GM23338 (cell line): ENCODE measurements around the gene ETV2. TPM values are rescaled to one million over a fixed set of nuclear protein-coding genes. Genes with fewer than 3 reads are reported as not detected.

Experiments used
- ATAC-seq: fragments of 200-7000 bp; cut with Tn5 transposase; 3 replicates; pipeline ENCODE4 v1.9.1; 2020
- DNase-seq: peaks from one replicate; pipeline ENCODE4 v3.0.0-alpha.2; 2015; ENCODE audit warnings: low spot score
- H2AFZ ChIP-seq: fragments of 200-600 bp; sonication (generic); 2 replicates; pipeline ENCODE4 v1.8.0; 2016; ENCODE audit warnings: antibody characterized with exemption, mild to moderate bottlenecking, moderate library complexity
- H3F3A ChIP-seq: fragments of 200-600 bp; sonication (generic); replicated peaks from 2 replicates; pipeline ENCODE4 v1.8.0; 2017; ENCODE audit warnings: antibody characterized with exemption, mixed run types, low read depth
- H3K27ac ChIP-seq: fragments of 200-600 bp; sonication (generic); 2 replicates; pipeline ENCODE4 v1.6.1; 2016; ENCODE audit warnings: low read depth
- H3K27me3 ChIP-seq: fragments of 200-600 bp; sonication (generic); 2 replicates; pipeline ENCODE4 v1.8.0; 2016; ENCODE audit warnings: mild to moderate bottlenecking, mixed run types, moderate library complexity; ENCODE audit not compliant: insufficient read depth
- H3K36me3 ChIP-seq: fragments of 200-600 bp; sonication (generic); 2 replicates; pipeline ENCODE4 v1.8.0; 2016; ENCODE audit warnings: mild to moderate bottlenecking; ENCODE audit not compliant: insufficient read depth
- H3K4me1 ChIP-seq: fragments of 200-600 bp; sonication (generic); 2 replicates; pipeline ENCODE4 v1.8.0; 2016; ENCODE audit warnings: mild to moderate bottlenecking, moderate library complexity; ENCODE audit not compliant: insufficient read depth
- H3K4me2 ChIP-seq: fragments of 200-600 bp; sonication (generic); 2 replicates; pipeline ENCODE4 v1.7.1; 2017; ENCODE audit warnings: mixed run types
- H3K4me3 ChIP-seq: fragments of 200-600 bp; sonication (generic); 2 replicates; pipeline ENCODE4 v1.6.1; 2016; ENCODE audit warnings: mixed run types
- H3K79me2 ChIP-seq: fragments of 200-600 bp; sonication (generic); replicated peaks from 2 replicates; pipeline ENCODE4 v1.8.0; 2017; ENCODE audit warnings: mild to moderate bottlenecking; ENCODE audit not compliant: insufficient read depth
- H3K9me2 ChIP-seq: fragments of 200-600 bp; sonication (generic); 2 replicates; pipeline ENCODE4 v1.8.0; 2017; ENCODE audit not compliant: insufficient read depth
- H4K20me1 ChIP-seq: fragments of 200-600 bp; sonication (generic); replicated peaks from 2 replicates; pipeline ENCODE4 v1.8.0; 2017; ENCODE audit warnings: mild to moderate bottlenecking; ENCODE audit not compliant: insufficient read depth
- H3K27ac Mint-ChIP-seq: 2 replicates; pipeline ENCODE4 v1.8.0; 2020; ENCODE audit warnings: inconsistent platforms, mild to moderate bottlenecking, moderate library complexity, mixed read lengths
- H3K27me3 Mint-ChIP-seq: 3 replicates; pipeline ENCODE4 v1.8.0; 2022; ENCODE audit warnings: low read depth, mild to moderate bottlenecking, moderate library complexity, mixed read lengths, inconsistent platforms; ENCODE audit not compliant: insufficient read depth, poor library complexity
- H3K36me3 Mint-ChIP-seq: 3 replicates; pipeline ENCODE4 v1.8.0; 2021; ENCODE audit warnings: low read depth, mild to moderate bottlenecking, inconsistent platforms, moderate library complexity, mixed read lengths
- H3K4me1 Mint-ChIP-seq: 3 replicates; pipeline ENCODE4 v1.8.0; 2020; ENCODE audit warnings: mild to moderate bottlenecking, inconsistent platforms, mixed read lengths
- H3K4me3 Mint-ChIP-seq: 3 replicates; pipeline ENCODE4 v1.8.0; 2021; ENCODE audit warnings: moderate library complexity, mild to moderate bottlenecking, inconsistent platforms, mixed read lengths
- H3K9me3 Mint-ChIP-seq: 3 replicates; pipeline ENCODE4 v1.8.0; 2020; ENCODE audit warnings: moderate library complexity, mild to moderate bottlenecking, inconsistent platforms, mixed read lengths
- EZH2phosphoT487 ChIP-seq: fragments of 200-600 bp; sonication (generic); IDR thresholded peaks from one replicate; pipeline ENCODE4 v1.8.1; 2018; ENCODE audit warnings: antibody characterized with exemption; ENCODE audit not compliant: unreplicated experiment
- JUNB ChIP-seq: IDR thresholded peaks from one replicate; pipeline ENCODE4 v1.6.1; 2016; ENCODE audit warnings: antibody characterized with exemption; ENCODE audit not compliant: unreplicated experiment
- NANOG ChIP-seq: IDR thresholded peaks from 2 replicates; pipeline ENCODE4 v1.6.1; 2016; ENCODE audit warnings: antibody characterized with exemption, borderline replicate concordance
- POLR2AphosphoS5 ChIP-seq: IDR thresholded peaks from 2 replicates; pipeline ENCODE4 v1.6.1; 2016; ENCODE audit warnings: antibody characterized with exemption, low read depth
- STAT1 ChIP-seq: IDR thresholded peaks from one replicate; pipeline ENCODE4 v1.6.1; 2016; ENCODE audit warnings: antibody characterized with exemption; ENCODE audit not compliant: unreplicated experiment
- ZNF114 ChIP-seq: fragments of 250-450 bp; sonication (Bioruptor Pico); IDR thresholded peaks from 2 replicates; pipeline ENCODE4 v1.5.0; 2020; ENCODE audit warnings: mild to moderate bottlenecking, moderate library complexity
- polyA plus RNA-seq: library from polyadenylated mRNA; unstranded; fragments of >200 nt; fragmentation: Nextera tagmentation; extraction: Ambion mirVana; gene quantifications from 2 replicates; pipeline ENCODE4 v1.2.1, GENCODE V29; 2016
- total RNA-seq: library from RNA; depleted of rRNA; stranded (reverse); fragments of >200 nt; shearing (Covaris generic); gene quantifications from 2 replicates; pipeline ENCODE4 v1.2.3, GENCODE V29; 2014
- TF ChIP-seq, protein P1 (sequence below), 2 experiments: fragments of 200-600 bp in 1 of 2; sonication (generic) in 1 of 2; conservative IDR thresholded peaks; 2 replicates each; pipeline versions ENCODE4 v1.5.1 to v1.6.1; 2016 to 2017; ENCODE audit warnings: antibody characterized with exemption in 2 of 2, low read depth in 2 of 2, mild to moderate bottlenecking in 2 of 2, moderate library complexity in 1 of 2
- TF ChIP-seq, protein P2 (sequence below): IDR thresholded peaks from 2 replicates; pipeline ENCODE4 v1.6.1; 2016; ENCODE audit warnings: antibody characterized with exemption
- TF ChIP-seq, protein P3 (sequence below): fragments of 250-450 bp; sonication (Bioruptor Pico); IDR thresholded peaks from 2 replicates; pipeline ENCODE4 v1.5.0; 2020; ENCODE audit warnings: mild to moderate bottlenecking, moderate library complexity

The ETV2 gene
- total and polyA plus RNA-seq, 2 experiments from 2014 or later: 0.87 to 1.5 TPM

DNA sequence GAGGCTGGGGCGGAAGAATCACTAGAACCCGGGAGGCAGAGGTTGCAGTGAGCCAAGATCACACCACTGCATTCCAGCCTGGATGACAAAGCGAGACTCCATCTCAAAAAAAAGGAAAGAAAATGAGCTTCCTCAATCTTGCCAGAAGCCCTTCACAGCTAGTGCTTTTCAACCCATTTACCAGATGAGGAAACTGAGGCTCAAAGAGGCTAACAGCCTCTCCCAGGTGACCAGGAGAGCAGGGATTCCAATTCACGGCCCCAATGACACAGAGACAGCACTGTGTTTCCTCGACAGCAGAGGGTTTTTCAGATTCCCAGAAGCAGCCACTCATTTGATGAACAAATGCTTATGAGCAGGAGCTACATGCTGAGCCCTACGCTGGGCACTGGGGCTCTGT, 28.0 kb downstream of the ETV2 start:
- H3K27me3 ChIP-seq: no peaks in the 10 kb centered on the region
- no peak overlapping the region for H3K27ac ChIP-seq
- ATAC-seq (no peak), DNase-seq (no peak)
- no peaks in the 10 kb centered on the region for H3K36me3 ChIP-seq
- no peaks in the 10 kb centered on the region for H3K79me2 ChIP-seq
- Mint-ChIP-seq H3K27ac (no peak overlapping the region), H3K4me3 (no peak overlapping the region), H3K4me1 (peaks cover 6% of the 10 kb centered on the region; the same call in 2 of the 3 replicates), H3K36me3 (no peaks in the 10 kb centered on the region), H3K9me3 (no peaks in the 10 kb centered on the region; the same call in 2 of the 3 replicates), H3K27me3 (peaks cover 11% of the 10 kb centered on the region)
- no peak overlapping the region for H3K4me2 ChIP-seq
- no peak overlapping the region for H2AFZ ChIP-seq
- H3K4me1 ChIP-seq: no peaks in the 10 kb centered on the region; the same call in 1 of the 2 replicates
- TF ChIP-seq NANOG: no peak
- TF ChIP-seq ZNF114 (CRISPR knock-in tag): no peak
- TF ChIP-seq, protein P1, sequence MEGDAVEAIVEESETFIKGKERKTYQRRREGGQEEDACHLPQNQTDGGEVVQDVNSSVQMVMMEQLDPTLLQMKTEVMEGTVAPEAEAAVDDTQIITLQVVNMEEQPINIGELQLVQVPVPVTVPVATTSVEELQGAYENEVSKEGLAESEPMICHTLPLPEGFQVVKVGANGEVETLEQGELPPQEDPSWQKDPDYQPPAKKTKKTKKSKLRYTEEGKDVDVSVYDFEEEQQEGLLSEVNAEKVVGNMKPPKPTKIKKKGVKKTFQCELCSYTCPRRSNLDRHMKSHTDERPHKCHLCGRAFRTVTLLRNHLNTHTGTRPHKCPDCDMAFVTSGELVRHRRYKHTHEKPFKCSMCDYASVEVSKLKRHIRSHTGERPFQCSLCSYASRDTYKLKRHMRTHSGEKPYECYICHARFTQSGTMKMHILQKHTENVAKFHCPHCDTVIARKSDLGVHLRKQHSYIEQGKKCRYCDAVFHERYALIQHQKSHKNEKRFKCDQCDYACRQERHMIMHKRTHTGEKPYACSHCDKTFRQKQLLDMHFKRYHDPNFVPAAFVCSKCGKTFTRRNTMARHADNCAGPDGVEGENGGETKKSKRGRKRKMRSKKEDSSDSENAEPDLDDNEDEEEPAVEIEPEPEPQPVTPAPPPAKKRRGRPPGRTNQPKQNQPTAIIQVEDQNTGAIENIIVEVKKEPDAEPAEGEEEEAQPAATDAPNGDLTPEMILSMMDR (conservative IDR thresholded peaks at IDR 0.05; ENCODE audit: low read depth in 2 of 2): no peak
- TF ChIP-seq, protein P2, sequence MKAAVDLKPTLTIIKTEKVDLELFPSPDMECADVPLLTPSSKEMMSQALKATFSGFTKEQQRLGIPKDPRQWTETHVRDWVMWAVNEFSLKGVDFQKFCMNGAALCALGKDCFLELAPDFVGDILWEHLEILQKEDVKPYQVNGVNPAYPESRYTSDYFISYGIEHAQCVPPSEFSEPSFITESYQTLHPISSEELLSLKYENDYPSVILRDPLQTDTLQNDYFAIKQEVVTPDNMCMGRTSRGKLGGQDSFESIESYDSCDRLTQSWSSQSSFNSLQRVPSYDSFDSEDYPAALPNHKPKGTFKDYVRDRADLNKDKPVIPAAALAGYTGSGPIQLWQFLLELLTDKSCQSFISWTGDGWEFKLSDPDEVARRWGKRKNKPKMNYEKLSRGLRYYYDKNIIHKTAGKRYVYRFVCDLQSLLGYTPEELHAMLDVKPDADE: no peak
- TF ChIP-seq, protein P3, sequence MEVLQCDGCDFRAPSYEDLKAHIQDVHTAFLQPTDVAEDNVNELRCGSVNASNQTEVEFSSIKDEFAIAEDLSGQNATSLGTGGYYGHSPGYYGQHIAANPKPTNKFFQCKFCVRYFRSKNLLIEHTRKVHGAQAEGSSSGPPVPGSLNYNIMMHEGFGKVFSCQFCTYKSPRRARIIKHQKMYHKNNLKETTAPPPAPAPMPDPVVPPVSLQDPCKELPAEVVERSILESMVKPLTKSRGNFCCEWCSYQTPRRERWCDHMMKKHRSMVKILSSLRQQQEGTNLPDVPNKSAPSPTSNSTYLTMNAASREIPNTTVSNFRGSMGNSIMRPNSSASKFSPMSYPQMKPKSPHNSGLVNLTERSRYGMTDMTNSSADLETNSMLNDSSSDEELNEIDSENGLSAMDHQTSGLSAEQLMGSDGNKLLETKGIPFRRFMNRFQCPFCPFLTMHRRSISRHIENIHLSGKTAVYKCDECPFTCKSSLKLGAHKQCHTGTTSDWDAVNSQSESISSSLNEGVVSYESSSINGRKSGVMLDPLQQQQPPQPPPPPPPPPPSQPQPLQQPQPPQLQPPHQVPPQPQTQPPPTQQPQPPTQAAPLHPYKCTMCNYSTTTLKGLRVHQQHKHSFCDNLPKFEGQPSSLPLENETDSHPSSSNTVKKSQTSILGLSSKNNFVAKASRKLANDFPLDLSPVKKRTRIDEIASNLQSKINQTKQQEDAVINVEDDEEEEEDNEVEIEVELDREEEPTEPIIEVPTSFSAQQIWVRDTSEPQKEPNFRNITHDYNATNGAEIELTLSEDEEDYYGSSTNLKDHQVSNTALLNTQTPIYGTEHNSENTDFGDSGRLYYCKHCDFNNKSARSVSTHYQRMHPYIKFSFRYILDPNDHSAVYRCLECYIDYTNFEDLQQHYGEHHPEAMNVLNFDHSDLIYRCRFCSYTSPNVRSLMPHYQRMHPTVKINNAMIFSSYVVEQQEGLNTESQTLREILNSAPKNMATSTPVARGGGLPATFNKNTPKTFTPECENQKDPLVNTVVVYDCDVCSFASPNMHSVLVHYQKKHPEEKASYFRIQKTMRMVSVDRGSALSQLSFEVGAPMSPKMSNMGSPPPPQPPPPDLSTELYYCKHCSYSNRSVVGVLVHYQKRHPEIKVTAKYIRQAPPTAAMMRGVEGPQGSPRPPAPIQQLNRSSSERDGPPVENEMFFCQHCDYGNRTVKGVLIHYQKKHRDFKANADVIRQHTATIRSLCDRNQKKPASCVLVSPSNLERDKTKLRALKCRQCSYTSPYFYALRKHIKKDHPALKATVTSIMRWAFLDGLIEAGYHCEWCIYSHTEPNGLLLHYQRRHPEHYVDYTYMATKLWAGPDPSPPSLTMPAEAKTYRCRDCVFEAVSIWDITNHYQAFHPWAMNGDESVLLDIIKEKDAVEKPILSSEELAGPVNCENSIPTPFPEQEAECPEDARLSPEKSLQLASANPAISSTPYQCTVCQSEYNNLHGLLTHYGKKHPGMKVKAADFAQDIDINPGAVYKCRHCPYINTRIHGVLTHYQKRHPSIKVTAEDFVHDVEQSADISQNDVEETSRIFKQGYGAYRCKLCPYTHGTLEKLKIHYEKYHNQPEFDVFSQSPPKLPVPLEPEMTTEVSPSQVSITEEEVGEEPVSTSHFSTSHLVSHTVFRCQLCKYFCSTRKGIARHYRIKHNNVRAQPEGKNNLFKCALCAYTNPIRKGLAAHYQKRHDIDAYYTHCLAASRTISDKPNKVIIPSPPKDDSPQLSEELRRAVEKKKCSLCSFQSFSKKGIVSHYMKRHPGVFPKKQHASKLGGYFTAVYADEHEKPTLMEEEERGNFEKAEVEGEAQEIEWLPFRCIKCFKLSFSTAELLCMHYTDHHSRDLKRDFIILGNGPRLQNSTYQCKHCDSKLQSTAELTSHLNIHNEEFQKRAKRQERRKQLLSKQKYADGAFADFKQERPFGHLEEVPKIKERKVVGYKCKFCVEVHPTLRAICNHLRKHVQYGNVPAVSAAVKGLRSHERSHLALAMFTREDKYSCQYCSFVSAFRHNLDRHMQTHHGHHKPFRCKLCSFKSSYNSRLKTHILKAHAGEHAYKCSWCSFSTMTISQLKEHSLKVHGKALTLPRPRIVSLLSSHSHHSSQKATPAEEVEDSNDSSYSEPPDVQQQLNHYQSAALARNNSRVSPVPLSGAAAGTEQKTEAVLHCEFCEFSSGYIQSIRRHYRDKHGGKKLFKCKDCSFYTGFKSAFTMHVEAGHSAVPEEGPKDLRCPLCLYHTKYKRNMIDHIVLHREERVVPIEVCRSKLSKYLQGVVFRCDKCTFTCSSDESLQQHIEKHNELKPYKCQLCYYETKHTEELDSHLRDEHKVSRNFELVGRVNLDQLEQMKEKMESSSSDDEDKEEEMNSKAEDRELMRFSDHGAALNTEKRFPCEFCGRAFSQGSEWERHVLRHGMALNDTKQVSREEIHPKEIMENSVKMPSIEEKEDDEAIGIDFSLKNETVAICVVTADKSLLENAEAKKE (CRISPR knock-in tag): no peak
- no peak for TF ChIP-seq EZH2phosphoT487
- TF ChIP-seq STAT1: no peak
- no peak for TF ChIP-seq JUNB
- TF ChIP-seq POLR2AphosphoS5: no peak
- H3F3A ChIP-seq: 0 out of 2 replicates have a peak, but pooled peaks cover 3% of the 10 kb centered on the region
- no peak overlapping the region for H3K4me3 ChIP-seq
- H4K20me1 ChIP-seq: no peaks in the 10 kb centered on the region
- no peaks in the 10 kb centered on the region for H3K9me2 ChIP-seq
